HG03060 (cell line): ENCODE measurements around the gene CYP4B1.

Experiments used
- ATAC-seq: cut with Tn5 transposase; IDR thresholded peaks from one replicate; pipeline ENCODE4 v1.9.1; 2021; ENCODE audit warnings: low read depth, moderate number of reproducible peaks; ENCODE audit not compliant: unreplicated experiment

The CYP4B1 gene

DNA sequence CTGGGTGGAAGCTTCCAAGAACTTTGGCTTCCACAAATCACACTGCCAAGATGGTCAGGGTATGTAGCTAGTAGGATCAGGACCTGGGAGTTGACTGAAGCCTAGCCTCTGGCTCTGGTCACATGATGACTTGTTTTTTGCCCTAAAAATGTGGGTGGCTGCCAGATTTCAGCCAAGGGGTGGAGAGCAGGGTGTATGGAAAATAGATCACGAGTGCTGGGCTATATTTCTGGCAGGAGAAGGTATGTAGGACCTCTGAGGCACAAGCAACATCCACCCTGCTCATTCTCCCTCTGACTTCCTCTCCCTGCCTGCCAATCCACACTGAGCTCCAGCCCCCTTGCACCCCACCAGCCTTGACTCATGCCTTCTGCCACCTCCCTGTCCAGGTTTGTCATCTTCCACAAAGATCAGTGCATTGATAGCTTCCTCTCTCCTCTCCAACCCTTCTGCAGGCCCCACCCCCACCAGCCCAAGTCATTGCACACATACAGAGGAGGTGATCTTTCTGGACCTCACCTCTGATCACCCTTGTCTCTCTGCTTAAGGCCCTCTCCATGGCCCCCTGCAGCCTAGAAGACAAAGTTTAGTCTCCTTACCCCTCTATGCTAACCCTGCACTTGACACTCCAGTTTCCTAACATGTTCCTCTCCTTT is 8.3 kb upstream of the CYP4B1 start:
- ATAC-seq, result no peak

GRCh38 chr1:46793126-46793525 is 5.7 kb upstream of the CYP4B1 start:
- ATAC-seq, result no peak

GRCh38 chr1:46797696-46798470 is 963 bp upstream of the CYP4B1 start:
- ATAC-seq, result no peak

DNA sequence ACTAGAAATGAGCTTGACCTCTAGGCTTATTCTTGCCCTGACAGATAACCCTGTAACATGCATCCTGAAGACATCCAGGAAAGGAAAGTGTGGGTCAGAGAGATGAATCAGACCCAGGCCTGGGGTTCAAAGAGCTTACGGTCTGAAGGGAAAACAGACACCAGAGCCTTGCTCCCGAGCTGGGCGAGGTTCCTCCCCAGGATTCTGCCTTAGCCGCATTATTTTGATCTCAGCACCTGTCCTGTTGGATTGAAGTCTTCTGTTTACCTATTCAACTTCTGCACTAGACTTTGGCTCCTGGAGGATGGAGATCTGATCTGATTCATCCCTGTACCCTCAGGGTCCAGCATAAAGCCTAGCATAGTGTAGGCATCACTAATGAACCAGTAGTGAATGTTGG is 1.9 kb downstream of the CYP4B1 start:
- ATAC-seq, result no peak

GRCh38 chr1:46801323-46802055 is 2.6 kb downstream of the CYP4B1 start:
- no peak for ATAC-seq

GRCh38 chr1:46802081-46802480 is 3.2 kb downstream of the CYP4B1 start:
- no peak for ATAC-seq

DNA sequence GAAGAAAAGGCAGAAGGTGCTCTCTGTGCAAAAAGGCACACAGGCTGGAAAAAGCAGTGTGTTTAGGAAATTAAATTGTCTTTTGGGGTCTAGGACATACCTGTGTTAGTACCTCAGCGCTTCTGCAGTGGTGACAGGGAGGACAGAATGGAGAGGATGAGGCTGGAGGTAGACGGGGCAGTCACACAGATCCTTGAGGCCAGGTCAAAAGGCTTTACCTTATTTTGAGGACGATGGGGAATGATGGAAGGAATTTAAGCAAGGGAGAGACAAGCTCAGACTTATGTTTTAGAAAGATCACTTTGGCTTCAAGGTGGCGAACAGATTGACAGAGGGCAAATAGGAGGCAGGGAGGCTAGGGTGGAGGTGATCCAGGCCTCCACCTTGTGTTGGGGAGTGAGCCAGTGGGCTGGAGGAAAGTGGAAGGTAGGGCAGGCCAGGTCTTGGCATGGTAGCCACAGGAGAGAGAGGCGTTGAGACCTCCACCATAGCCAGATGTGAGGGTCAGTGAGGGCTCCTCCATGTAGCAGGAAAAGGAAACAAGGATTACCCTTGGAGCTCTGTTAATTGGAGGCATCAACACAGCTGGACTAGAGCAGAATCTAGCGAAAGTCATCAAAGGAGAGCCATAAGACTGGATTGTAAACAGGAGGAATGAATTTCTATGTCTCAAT is 4.2 kb downstream of the CYP4B1 start:
- no peak for ATAC-seq

- no peak for ATAC-seq
Measured at GRCh38 chr1:46804027-46804889, 5.4 kb downstream of the CYP4B1 start.

DNA sequence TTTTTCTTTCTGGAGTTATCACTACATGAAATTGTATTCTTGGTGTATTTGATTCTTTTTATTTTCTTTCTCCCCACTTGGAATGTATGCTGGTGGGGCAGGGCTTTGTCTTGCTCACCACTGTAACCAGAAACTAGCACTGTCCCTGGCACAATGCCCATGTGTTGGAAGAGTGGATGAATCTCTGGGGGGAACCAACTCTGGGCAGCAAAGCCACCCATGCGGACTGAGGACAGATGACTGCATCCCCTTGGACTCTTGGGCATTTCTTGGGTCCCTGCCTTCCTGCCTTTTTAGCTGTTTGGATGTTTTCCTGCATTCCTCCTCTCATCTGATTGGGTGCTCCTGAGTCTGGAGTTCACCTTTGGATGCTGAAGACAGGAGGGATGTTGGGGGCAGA is 6.1 kb downstream of the CYP4B1 start:
- no peak for ATAC-seq

- no peak for ATAC-seq
Measured at GRCh38 chr1:46805755-46806154, 6.9 kb downstream of the CYP4B1 start.

GRCh38 chr1:46806196-46807020 is 7.6 kb downstream of the CYP4B1 start:
- no peak for ATAC-seq

GRCh38 chr1:46807046-46807972 is 8.5 kb downstream of the CYP4B1 start:
- no peak for ATAC-seq

DNA sequence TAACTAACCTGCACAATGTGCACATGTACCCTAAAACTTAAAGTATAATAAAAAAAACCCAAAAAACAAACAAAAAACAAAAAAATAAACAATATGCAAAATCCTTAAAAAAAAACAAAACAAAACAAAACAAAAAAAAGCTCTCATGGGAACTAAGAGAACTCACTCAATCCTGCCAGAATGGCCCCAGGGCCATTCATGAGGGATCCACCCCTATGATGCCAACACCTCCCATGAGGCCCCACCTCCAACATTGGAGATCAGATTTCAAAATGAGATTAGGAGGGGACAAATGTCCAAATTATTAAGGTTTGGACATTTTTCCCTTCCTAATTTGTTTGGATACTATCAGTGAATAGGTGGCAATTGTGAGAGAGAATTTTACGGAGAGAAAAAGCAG is 10.2 kb downstream of the CYP4B1 start:
- no peak for ATAC-seq

DNA sequence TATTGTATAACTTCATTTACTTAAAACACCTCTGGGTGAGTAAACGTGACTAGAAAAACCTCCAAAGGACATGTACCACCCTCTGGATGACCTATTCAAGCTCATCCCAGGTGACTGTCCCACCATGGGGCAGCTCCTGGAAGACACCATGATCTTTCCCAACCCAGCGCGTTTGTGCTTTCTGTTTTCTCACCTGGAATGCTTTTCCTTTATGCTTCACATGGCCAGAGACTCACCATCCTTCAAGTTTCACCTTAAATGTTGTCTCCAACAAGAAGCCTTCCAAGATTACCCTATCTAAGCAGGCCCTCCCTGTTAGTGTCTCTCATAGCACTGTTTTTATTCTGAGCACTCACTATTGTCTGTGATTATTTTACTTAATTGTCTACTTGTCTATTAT is 11.1 kb downstream of the CYP4B1 start:
- ATAC-seq, result no peak

DNA sequence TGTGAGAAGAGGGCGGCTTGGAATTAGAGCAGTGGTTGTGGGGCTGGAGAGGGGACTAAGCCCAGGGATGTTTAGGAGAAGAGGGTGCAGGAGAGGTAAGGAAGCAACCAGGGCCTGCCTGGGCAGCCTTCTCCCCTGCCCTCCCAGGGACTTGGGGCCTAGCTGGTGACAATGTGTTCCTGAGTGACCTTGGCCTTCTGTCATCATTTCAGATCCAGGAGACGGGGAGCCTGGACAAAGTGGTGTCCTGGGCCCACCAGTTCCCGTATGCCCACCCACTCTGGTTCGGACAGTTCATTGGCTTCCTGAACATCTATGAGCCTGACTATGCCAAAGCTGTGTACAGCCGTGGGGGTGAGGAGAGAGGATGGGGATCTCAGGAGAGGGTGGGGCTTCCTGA is 11.8 kb downstream of the CYP4B1 start:
- ATAC-seq, result no peak

DNA sequence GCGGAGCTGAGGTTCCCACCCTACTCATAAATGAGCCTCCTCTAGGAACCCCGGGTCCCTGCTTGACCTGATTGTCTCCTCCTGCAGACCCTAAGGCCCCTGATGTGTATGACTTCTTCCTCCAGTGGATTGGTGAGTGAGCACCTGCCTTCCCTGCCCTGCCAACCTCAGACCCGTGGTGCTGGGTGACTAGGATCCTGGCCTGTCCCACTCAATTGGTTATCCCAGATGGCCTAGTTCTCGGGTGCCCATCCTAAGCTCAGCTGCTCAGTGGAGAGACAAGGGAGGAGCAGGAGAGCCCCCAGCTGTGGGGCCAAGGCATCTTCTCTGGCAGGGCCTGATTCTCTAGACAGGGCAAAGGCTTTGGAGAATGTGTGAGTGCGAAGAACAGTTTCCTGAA is 12.2 kb downstream of the CYP4B1 start:
- ATAC-seq, result no peak

GRCh38 chr1:46812065-46812963 is 13.5 kb downstream of the CYP4B1 start:
- no peak for ATAC-seq
